Fibroblast of pulmonary artery (primary cell): ENCODE results near the gene HBA1.

ENCODE experiments used
- DNase-seq: peaks from one replicate; pipeline ENCODE4 v3.0.0-alpha.2; 2010; ENCODE audit warnings: low read depth
- H3K4me3 ChIP-seq: replicated peaks from 2 replicates; pipeline ENCODE4 v1.5.1; 2011; ENCODE audit warnings: low read depth, mild to moderate bottlenecking, control low read depth, low read length, moderate library complexity
- TF ChIP-seq, protein P1 (sequence below): IDR thresholded peaks from 2 replicates; pipeline ENCODE4 v1.5.1; 2011; ENCODE audit warnings: mild to moderate bottlenecking, control low read depth, low read length, inconsistent platforms; ENCODE audit errors: missing control alignments

HBA1 gene

DNA sequence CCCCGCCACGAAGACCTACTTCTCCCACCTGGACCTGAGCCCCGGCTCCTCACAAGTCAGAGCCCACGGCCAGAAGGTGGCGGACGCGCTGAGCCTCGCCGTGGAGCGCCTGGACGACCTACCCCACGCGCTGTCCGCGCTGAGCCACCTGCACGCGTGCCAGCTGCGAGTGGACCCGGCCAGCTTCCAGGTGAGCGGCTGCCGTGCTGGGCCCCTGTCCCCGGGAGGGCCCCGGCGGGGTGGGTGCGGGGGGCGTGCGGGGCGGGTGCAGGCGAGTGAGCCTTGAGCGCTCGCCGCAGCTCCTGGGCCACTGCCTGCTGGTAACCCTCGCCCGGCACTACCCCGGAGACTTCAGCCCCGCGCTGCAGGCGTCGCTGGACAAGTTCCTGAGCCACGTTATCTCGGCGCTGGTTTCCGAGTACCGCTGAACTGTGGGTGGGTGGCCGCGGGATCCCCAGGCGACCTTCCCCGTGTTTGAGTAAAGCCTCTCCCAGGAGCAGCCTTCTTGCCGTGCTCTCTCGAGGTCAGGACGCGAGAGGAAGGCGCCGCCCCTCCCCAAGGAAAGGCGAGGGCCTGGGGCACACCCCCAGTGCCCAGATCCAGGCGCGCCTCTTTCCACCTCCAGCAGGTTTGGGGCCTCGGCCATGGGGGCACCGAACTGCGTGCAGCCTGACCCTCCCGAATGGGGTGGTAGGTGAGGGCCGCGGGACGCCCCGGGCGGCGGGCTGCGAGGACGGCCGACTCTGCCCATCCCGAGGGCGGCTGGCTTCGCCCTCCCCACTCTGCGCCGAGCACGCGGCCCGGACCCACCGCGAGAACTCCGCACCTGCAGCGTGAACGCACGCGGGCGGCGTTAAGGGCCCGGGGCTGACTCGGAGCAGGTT, 4.4 kb downstream of the HBA1 start:
- TF ChIP-seq, protein P1, sequence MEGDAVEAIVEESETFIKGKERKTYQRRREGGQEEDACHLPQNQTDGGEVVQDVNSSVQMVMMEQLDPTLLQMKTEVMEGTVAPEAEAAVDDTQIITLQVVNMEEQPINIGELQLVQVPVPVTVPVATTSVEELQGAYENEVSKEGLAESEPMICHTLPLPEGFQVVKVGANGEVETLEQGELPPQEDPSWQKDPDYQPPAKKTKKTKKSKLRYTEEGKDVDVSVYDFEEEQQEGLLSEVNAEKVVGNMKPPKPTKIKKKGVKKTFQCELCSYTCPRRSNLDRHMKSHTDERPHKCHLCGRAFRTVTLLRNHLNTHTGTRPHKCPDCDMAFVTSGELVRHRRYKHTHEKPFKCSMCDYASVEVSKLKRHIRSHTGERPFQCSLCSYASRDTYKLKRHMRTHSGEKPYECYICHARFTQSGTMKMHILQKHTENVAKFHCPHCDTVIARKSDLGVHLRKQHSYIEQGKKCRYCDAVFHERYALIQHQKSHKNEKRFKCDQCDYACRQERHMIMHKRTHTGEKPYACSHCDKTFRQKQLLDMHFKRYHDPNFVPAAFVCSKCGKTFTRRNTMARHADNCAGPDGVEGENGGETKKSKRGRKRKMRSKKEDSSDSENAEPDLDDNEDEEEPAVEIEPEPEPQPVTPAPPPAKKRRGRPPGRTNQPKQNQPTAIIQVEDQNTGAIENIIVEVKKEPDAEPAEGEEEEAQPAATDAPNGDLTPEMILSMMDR = no peak
- H3K4me3 ChIP-seq = peak overlapping the region; percentile 28
- DNase-seq = peak; percentile 67

DNA sequence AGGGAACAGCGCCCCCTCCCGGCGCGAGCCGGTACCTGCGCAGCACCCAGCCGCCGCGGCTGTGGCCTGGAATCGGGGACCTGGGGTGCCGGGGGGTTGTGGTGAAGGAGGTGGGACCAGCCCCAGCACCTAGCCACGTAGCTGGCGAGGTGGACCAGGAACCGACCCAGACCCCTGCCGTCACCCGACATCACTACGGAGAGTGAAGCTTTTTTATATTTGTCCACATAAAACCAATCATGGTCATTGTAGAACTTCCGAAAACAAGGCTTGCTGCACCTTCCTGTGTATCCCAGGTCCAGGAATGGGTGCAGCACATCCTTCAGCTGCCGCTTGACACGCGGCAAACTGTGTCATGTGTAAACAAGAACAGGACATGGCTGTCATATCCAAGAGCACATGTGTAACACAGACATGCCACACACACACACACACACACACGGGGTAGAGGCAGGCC, 5.1 kb downstream of the HBA1 start:
- H3K4me3 ChIP-seq = no peak overlapping the region
- TF ChIP-seq, protein P1 = peak; percentile 73
- no peak for DNase-seq

DNA sequence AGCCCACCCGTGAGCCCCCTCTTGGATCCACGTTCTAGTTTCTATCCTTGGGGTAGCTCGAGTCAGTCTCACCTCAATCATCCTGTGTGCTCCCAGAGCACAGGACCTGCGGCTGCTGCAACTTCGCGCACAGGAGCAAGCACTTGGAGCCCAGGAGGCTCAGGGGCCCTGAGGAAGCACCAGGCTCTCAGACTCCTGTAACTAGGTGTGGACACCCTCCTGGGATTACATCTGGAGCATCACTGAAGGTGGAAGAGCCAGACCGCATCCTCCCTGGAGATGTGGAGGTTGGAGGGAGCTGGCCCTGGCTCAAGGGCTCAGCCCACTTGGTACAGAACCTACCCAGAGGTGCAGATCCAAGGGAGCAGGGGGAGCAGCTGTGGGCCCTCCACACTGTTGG, 6.5 kb downstream of the HBA1 start:
- TF ChIP-seq, protein P1 = no peak
- no peak for DNase-seq
- no peak overlapping the region for H3K4me3 ChIP-seq

DNA sequence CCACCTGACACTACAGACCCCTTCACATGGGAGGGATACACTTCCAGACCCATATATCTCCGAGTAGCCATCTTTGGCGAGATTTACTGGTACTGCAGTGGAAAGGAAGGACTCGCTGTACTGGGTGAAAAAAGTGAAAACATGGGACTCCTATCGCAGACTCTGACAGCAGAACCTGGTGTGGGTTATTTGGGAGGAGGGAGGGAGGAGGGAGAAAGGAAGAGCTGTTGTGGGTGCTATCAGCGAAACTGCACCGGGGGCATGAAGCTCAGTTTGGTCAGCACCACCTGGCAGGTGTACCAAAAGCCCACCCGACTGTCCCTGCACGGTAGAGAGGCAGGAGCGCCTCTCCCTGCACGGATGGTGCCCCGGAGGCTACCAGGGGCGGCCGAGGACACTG, 8.7 kb downstream of the HBA1 start:
- DNase-seq = no peak
- TF ChIP-seq, protein P1 = no peak
- H3K4me3 ChIP-seq = no peak overlapping the region

DNA sequence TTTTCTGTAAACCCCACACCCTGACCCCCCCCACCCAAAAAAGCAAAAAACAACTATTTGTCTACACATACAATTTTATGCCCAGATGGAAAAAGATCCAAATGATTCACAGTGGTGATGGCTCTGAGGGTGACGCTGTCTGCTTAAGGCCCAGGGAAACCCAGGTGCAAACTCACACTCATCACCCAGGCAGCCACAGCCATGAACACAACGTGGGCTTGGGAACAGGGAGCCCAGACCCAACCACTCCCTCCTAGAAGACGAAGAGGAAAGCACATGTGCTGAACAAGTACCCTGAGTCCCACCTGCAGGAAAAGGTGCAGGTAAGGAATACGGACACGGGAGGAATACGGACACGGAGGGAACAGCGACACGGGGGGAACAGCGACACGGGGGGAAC, 9.2 kb downstream of the HBA1 start:
- no peak overlapping the region for H3K4me3 ChIP-seq
- no peak for DNase-seq
- TF ChIP-seq, protein P1 = no peak

DNA sequence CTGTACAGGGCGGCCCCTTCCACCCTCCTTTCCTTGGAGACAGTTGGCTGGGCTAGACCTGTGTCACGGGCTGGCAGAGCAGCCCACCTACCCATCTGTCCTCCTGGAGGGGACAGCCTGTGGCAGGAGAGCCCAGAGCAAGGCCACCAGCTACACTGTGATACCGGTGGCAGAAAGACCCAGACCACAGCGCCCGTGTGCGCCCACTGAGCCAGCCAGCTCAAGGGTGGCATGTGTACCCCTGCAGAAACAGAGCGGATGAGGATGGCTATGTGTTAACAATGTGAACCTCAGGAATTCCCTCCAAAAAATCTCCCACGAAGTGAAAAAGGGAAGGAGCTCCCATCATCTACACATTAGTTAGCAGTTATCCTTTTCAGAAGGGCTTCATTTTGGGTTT, 10.8 kb downstream of the HBA1 start:
- no peak overlapping the region for H3K4me3 ChIP-seq
- DNase-seq = no peak

More for the DNA sequence above, 10.8 kb downstream of the HBA1 start:
- TF ChIP-seq, protein P1 = no peak
